Natural killer cell treated with Interleukin-12 subunit alpha and Interleukin-12 subunit beta and Interleukin-15 and Interleukin-18, amount 100 ng/mL, for 72 hours (primary cell): ENCODE measurements around the gene ZCCHC9. TPM values are rescaled to one million over a fixed set of nuclear protein-coding genes. Genes with fewer than 3 reads are reported as not detected.

Experiments used
- ATAC-seq, 2 donors: fragments of 150-1000 bp; cut with Tn5 transposase in 1 of 2; sonication (Bioruptor Pico), chemical (Tn5 transposase) in 1 of 2; 2 replicates each; pipeline ENCODE4 v1.10.0; 2021
- DNase-seq: peaks from one replicate; pipeline ENCODE4 v3.0.0; 2022; ENCODE audit warnings: low spot score
- H3K27ac Mint-ChIP-seq, 2 donors: 1 replicate in 1 of 2; 2 replicates in 1 of 2; pipeline ENCODE4 v1.8.0; 2022; ENCODE audit warnings: mixed read lengths in 2 of 2, mild to moderate bottlenecking in 1 of 2, moderate library complexity in 1 of 2
- H3K27me3 Mint-ChIP-seq, 2 donors: 1 replicate in 1 of 2; 2 replicates in 1 of 2; pipeline ENCODE4 v1.8.0; 2022; ENCODE audit warnings: mixed read lengths in 2 of 2
- H3K36me3 Mint-ChIP-seq: one replicate; pipeline ENCODE4 v1.8.0; 2022; ENCODE audit warnings: mixed read lengths
- H3K4me1 Mint-ChIP-seq, 2 donors: 1 replicate in 1 of 2; 2 replicates in 1 of 2; pipeline ENCODE4 v1.8.0; 2022; ENCODE audit warnings: low read depth in 2 of 2, mixed read lengths in 2 of 2, mild to moderate bottlenecking in 1 of 2
- H3K4me3 Mint-ChIP-seq: one replicate; pipeline ENCODE4 v1.8.0; 2022; ENCODE audit warnings: mixed read lengths
- H3K9me3 Mint-ChIP-seq: 2 replicates; pipeline ENCODE4 v1.8.0; 2022; ENCODE audit warnings: mixed read lengths
- total RNA-seq, 2 donors: library from RNA; stranded (reverse); gene quantifications; one replicate each; pipeline ENCODE4 v1.2.3, GENCODE V29; 2022

Gene ZCCHC9
- total RNA-seq, 2 donors from 2014 or later = 23.5 to 34.8 TPM

GRCh38 chr5:81354093-81354492, 52.7 kb downstream of the ZCCHC9 start:
- no peak overlapping the region for H3K27ac Mint-ChIP-seq
- H3K4me1 Mint-ChIP-seq = no peaks in the 10 kb centered on the region
- peaks cover 6 to 18% of the 10 kb centered on the region in 2 donors for H3K27me3 Mint-ChIP-seq
- no peak for ATAC-seq
- no peak for DNase-seq
- no peaks in the 10 kb centered on the region for H3K36me3 Mint-ChIP-seq
- H3K4me3 Mint-ChIP-seq = no peak overlapping the region
- no peaks in the 10 kb centered on the region for H3K9me3 Mint-ChIP-seq

- Mint-ChIP-seq H3K27me3 (peaks cover 2 to 14% of the 10 kb centered on the region in 2 donors), H3K4me1 (no peaks in the 10 kb centered on the region), H3K36me3 (no peaks in the 10 kb centered on the region), H3K4me3 (no peak overlapping the region), H3K9me3 (no peaks in the 10 kb centered on the region), H3K27ac (no peak overlapping the region)
- ATAC-seq (no peak), DNase-seq (no peak)
These were observed 54.2 kb downstream of the ZCCHC9 start for GRCh38 chr5:81355291-81356251.

GRCh38 chr5:81359108-81359507, 57.7 kb downstream of the ZCCHC9 start:
- ATAC-seq (no peak), DNase-seq (no peak)
- no peaks in the 10 kb centered on the region for H3K9me3 Mint-ChIP-seq

GRCh38 chr5:81359881-81360280, 58.5 kb downstream of the ZCCHC9 start:
- Mint-ChIP-seq H3K4me3 (no peak overlapping the region), H3K9me3 (no peaks in the 10 kb centered on the region), H3K36me3 (no peaks in the 10 kb centered on the region), H3K4me1 (no peaks in the 10 kb centered on the region), H3K27me3 (peaks cover 0 to 6% of the 10 kb centered on the region in 2 donors), H3K27ac (no peak overlapping the region)
- no peak for DNase-seq
- no peak for ATAC-seq

More at GRCh38 chr5:81359108-81359507, 57.7 kb downstream of the ZCCHC9 start:
- H3K27ac Mint-ChIP-seq = no peak overlapping the region
- peaks cover 0 to 6% of the 10 kb centered on the region in 2 donors for H3K27me3 Mint-ChIP-seq
- no peaks in the 10 kb centered on the region for H3K4me1 Mint-ChIP-seq
- H3K36me3 Mint-ChIP-seq = no peaks in the 10 kb centered on the region
- no peak overlapping the region for H3K4me3 Mint-ChIP-seq

- H3K4me1 Mint-ChIP-seq = no peaks in the 10 kb centered on the region
- no peaks in the 10 kb centered on the region for H3K9me3 Mint-ChIP-seq
- no peak for ATAC-seq
- no peaks in the 10 kb centered on the region for H3K36me3 Mint-ChIP-seq
- H3K27ac Mint-ChIP-seq = no peak overlapping the region
- DNase-seq = no peak
- peaks cover 0 to 6% of the 10 kb centered on the region in 2 donors for H3K27me3 Mint-ChIP-seq
- H3K4me3 Mint-ChIP-seq = no peak overlapping the region
These were observed 59.3 kb downstream of the ZCCHC9 start for GRCh38 chr5:81360640-81361039.

- no peaks in the 10 kb centered on the region for H3K9me3 Mint-ChIP-seq
- no peaks in the 10 kb centered on the region for H3K36me3 Mint-ChIP-seq
- no peaks in the 10 kb centered on the region for H3K4me1 Mint-ChIP-seq
- no peak overlapping the region for H3K4me3 Mint-ChIP-seq
- H3K27ac Mint-ChIP-seq = no peak overlapping the region
- ATAC-seq = no peak
- DNase-seq = no peak
- H3K27me3 Mint-ChIP-seq = peaks cover 0 to 11% of the 10 kb centered on the region in 2 donors
These were observed 60.2 kb downstream of the ZCCHC9 start for GRCh38 chr5:81361600-81361999.

Other genes with a start within 250 kb of the ZCCHC9 start
- gene CKMT2, start 68.3 kb upstream of the ZCCHC9 start, total RNA-seq = not detected
- gene ACOT12, start 92.5 kb downstream of the ZCCHC9 start, total RNA-seq = not detected